GM12891 (cell line): ENCODE data around the gene SEPTIN5.

Source experiments
- POLR2A ChIP-seq: IDR thresholded peaks from 2 replicates; pipeline ENCODE4 v1.6.1; 2011; ENCODE audit warnings: low read depth, low read length, control low read depth
- POLR2AphosphoS5 ChIP-seq: IDR thresholded peaks from 2 replicates; pipeline ENCODE4 v1.6.1; 2011; ENCODE audit warnings: low read depth, low read length, control low read depth
- POU2F2 ChIP-seq: IDR thresholded peaks from 2 replicates; pipeline ENCODE4 v1.6.1; 2011; ENCODE audit warnings: low read depth, mild to moderate bottlenecking, control low read depth, low read length, moderate library complexity
- SPI1 ChIP-seq: IDR thresholded peaks from 2 replicates; pipeline ENCODE4 v1.6.1; 2011; ENCODE audit warnings: low read depth, low read length, control low read depth
- TAF1 ChIP-seq: IDR thresholded peaks from 2 replicates; pipeline ENCODE4 v1.6.1; 2011; ENCODE audit warnings: low read depth, low read length, control low read depth

DNA sequence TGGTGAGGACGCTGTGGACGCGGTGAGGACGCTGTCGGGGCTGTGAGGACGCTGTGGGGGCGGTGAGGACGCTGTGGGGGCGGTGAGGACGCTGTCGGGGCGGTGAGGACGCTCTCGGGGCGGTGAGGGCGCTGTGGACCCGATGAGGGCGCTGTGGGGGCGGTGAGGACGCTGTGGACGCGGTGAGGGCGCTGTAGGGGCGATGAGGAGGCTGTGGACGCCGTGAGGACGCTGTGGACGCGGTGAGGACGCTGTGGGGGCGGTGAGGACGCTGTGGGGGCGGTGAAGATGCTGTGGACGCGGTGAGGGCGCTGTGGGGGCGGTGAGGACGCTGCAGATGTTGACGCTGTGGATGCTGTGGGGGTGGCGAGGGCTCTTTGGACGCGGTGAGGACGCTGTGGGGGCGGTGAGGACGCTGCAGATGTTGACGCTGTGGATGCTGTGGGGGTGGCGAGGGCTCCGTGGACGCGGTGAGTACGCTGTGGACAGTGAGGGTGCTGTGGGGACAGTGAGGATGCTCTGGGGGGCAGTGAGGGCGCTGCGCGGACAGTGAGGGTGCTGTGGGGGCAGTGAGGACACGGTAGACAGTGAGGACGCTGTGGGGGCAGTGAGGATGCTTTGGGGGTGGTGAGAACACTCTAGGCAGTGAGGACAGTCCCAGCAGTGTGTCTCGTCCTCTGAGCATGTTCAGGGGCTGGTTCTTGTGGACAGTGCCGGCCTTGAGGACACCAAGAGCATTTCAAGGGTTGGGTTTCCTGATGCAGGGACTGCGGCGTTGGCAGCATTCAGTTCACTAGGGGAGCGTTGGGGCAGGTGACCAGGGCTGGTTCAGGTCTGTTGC, 13.2 kb downstream of the SEPTIN5 start:
- TF ChIP-seq POLR2A (no peak), POU2F2 (no peak), TAF1 (no peak), POLR2AphosphoS5 (no peak), SPI1 (no peak)
